Kidney (tissue), 14 donors: Measurements from ENCODE around the gene S1PR3. TPM values are rescaled to one million over a fixed set of nuclear protein-coding genes. Genes with fewer than 3 reads are reported as not detected.

ENCODE experiments used
- DNase-seq, 5 donors: peaks; one replicate each; pipeline ENCODE4 v3.0.0-alpha.2; 2013 to 2020
- FAIRE-seq: peaks from 2 replicates; lab custom pipeline; 2012; peaks lifted over from hg19 to GRCh38; lab: Jason Lieb, UNC
- H3K27ac ChIP-seq, 2 donors: one replicate each; pipeline ENCODE4 v1.7.0; 2013; ENCODE audit warnings: low read depth in 2 of 2, low read length in 2 of 2, inconsistent platforms in 1 of 2
- H3K27me3 ChIP-seq: one replicate; pipeline ENCODE4 v1.7.1; 2013; ENCODE audit warnings: low read length, inconsistent platforms; ENCODE audit not compliant: control insufficient read depth, insufficient read depth
- H3K36me3 ChIP-seq, 3 donors: one replicate each; pipeline versions ENCODE4 v1.7.0 to v1.7.1; 2013; ENCODE audit warnings: low read length in 3 of 3, control low read depth in 1 of 3, inconsistent platforms in 1 of 3; ENCODE audit not compliant: insufficient read depth in 3 of 3, control insufficient read depth in 2 of 3
- H3K4me1 ChIP-seq, 3 donors: one replicate each; pipeline versions ENCODE4 v1.7.0 to v1.7.1; 2013; ENCODE audit warnings: low read length in 3 of 3, inconsistent platforms in 1 of 3, low read depth in 1 of 3; ENCODE audit not compliant: control insufficient read depth in 2 of 3, insufficient read depth in 2 of 3
- H3K4me3 ChIP-seq, 3 donors: one replicate each; pipeline versions ENCODE4 v1.7.0 to v1.8.1; 2013; ENCODE audit warnings: low read length in 3 of 3, control low read depth in 1 of 3, inconsistent platforms in 1 of 3
- H3K9ac ChIP-seq, 3 donors: one replicate each; pipeline versions ENCODE4 v1.7.0 to v1.7.1; 2013; ENCODE audit warnings: low read length in 3 of 3, control low read depth in 1 of 3, inconsistent platforms in 1 of 3
- H3K9me3 ChIP-seq, 3 donors: one replicate each; pipeline versions ENCODE4 v1.7.0 to v1.7.1; 2013; ENCODE audit warnings: low read length in 3 of 3, control low read depth in 1 of 3, inconsistent platforms in 1 of 3; ENCODE audit not compliant: control insufficient read depth in 2 of 3, insufficient read depth in 1 of 3
- intact Hi-C: fragments of 100-400 bp; cut with DNase I; formaldehyde crosslinking; loops from one replicate; pipeline ENCODE4 v1.11.1; 2022
- polyA plus RNA-seq: library from polyadenylated mRNA; stranded (reverse); fragments of 350-450 nt; fragmentation: Illumina TruSeq; extraction: RNeasy Lipid Tissue Mini Kit (QIAGEN cat#74804); gene quantifications from one replicate; pipeline ENCODE4 v1.2.3, GENCODE V29; 2014; ENCODE audit warnings: low read depth, low replicate concordance; ENCODE audit not compliant: insufficient read depth
- total RNA-seq: library from RNA; stranded (reverse); fragmentation: NEBNext Ultra II Directional; extraction: Animal tissue kit (Norgen Biotek cat#: 25700); gene quantifications from one replicate; pipeline ENCODE4 v1.2.1, GENCODE V29; 2021
- TF ChIP-seq, protein P1 (sequence below): IDR thresholded peaks from 3 replicates; pipeline ENCODE4 v1.5.1; 2012; ENCODE audit warnings: mild to moderate bottlenecking, moderate library complexity, borderline replicate concordance; ENCODE audit not compliant: insufficient read depth; ENCODE audit errors: extremely low read depth
- donor health status: control.
- donor health status: control.
- donor health status: control.
- donor health status: control.
- donor health status: control.
- donor health status: DM: yes; HTN: yes; CAD: no.
- donor health status: Normal renal cell carcinoma (clear cell type).

Gene S1PR3
- total and polyA plus RNA-seq, 2 donors from 2014 or later, result 12.4 to 36.4 TPM

- Histone ChIP-seq H3K27ac (no peak overlapping the region), H3K9ac (no peak overlapping the region), H3K36me3 (no peaks in the 10 kb centered on the region), H3K4me1 (peaks cover 0 to 3% (median 0%) of the 10 kb centered on the region in 3 donors), H3K4me3 (no peak overlapping the region), H3K27me3 (no peaks in the 10 kb centered on the region), H3K9me3 (no peaks in the 10 kb centered on the region)
- TF ChIP-seq, protein P1, sequence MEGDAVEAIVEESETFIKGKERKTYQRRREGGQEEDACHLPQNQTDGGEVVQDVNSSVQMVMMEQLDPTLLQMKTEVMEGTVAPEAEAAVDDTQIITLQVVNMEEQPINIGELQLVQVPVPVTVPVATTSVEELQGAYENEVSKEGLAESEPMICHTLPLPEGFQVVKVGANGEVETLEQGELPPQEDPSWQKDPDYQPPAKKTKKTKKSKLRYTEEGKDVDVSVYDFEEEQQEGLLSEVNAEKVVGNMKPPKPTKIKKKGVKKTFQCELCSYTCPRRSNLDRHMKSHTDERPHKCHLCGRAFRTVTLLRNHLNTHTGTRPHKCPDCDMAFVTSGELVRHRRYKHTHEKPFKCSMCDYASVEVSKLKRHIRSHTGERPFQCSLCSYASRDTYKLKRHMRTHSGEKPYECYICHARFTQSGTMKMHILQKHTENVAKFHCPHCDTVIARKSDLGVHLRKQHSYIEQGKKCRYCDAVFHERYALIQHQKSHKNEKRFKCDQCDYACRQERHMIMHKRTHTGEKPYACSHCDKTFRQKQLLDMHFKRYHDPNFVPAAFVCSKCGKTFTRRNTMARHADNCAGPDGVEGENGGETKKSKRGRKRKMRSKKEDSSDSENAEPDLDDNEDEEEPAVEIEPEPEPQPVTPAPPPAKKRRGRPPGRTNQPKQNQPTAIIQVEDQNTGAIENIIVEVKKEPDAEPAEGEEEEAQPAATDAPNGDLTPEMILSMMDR, result no peak
- FAIRE-seq (no peak), DNase-seq (no peak)
- intact Hi-C loops, result no loop called here
These were observed 39.1 kb upstream of the S1PR3 start for GRCh38 chr9:88952086-88952615.

GRCh38 chr9:88952976-88953375, 38.3 kb upstream of the S1PR3 start:
- peaks cover 0 to 3% (median 0%) of the 10 kb centered on the region in 3 donors for H3K4me1 ChIP-seq
- no peaks in the 10 kb centered on the region for H3K36me3 ChIP-seq
- DNase-seq (no peak), FAIRE-seq (no peak)
- H3K9ac ChIP-seq, result no peak overlapping the region
- no peaks in the 10 kb centered on the region for H3K9me3 ChIP-seq
- intact Hi-C loops, result no loop called here
- H3K27ac ChIP-seq, result no peak overlapping the region
- no peak overlapping the region for H3K4me3 ChIP-seq
- TF ChIP-seq, protein P1, result no peak
- H3K27me3 ChIP-seq, result no peaks in the 10 kb centered on the region

- DNase-seq (peak in 1 of 5 donors; percentile 18), FAIRE-seq (no peak)
- H3K9ac ChIP-seq, result no peak overlapping the region
- TF ChIP-seq, protein P1, result no peak
- peaks cover 0 to 3% (median 0%) of the 10 kb centered on the region in 3 donors for H3K4me1 ChIP-seq
- H3K27me3 ChIP-seq, result no peaks in the 10 kb centered on the region
- no peak overlapping the region for H3K27ac ChIP-seq
- H3K36me3 ChIP-seq, result no peaks in the 10 kb centered on the region
- H3K4me3 ChIP-seq, result no peak overlapping the region
- intact Hi-C loops, result no loop called here
- H3K9me3 ChIP-seq, result no peaks in the 10 kb centered on the region
These were observed 37.8 kb upstream of the S1PR3 start for GRCh38 chr9:88953381-88954029.
